GM18498 (cell line): ENCODE data around the gene KDSR.
"Not testable (repeated sequence)": the region's sequence is repeated elsewhere in the genome, so short reads cannot be mapped to it uniquely, and the experiment has no call there.

Experiments
- ATAC-seq: cut with Tn5 transposase; IDR thresholded peaks from one replicate; pipeline ENCODE4 v1.9.1; 2021; ENCODE audit warnings: mild to moderate bottlenecking, moderate library complexity; ENCODE audit not compliant: unreplicated experiment

KDSR gene

GRCh38 chr18:63366213-63367052 is 573 bp downstream of the KDSR start:
- peak; percentile 39 for ATAC-seq

GRCh38 chr18:63365876-63366212 is 1.2 kb downstream of the KDSR start:
- ATAC-seq, result no peak

GRCh38 chr18:63363951-63364350 is 3.1 kb downstream of the KDSR start:
- ATAC-seq, result no peak

- not testable (repeated sequence) for ATAC-seq
Measured at GRCh38 chr18:63363420-63363819, 3.6 kb downstream of the KDSR start.

- no peak for ATAC-seq
Measured at GRCh38 chr18:63356272-63356896, 10.6 kb downstream of the KDSR start.

GRCh38 chr18:63350230-63350629 is 16.8 kb downstream of the KDSR start:
- no peak for ATAC-seq

- ATAC-seq, result no peak
Measured at GRCh38 chr18:63348508-63349136, 18.4 kb downstream of the KDSR start.

GRCh38 chr18:63346480-63347183 is 20.4 kb downstream of the KDSR start:
- ATAC-seq, result no peak

- ATAC-seq, result no peak
Measured at GRCh38 chr18:63346031-63346430, 21.0 kb downstream of the KDSR start.

- no peak for ATAC-seq
Measured at GRCh38 chr18:63344918-63345317, 22.1 kb downstream of the KDSR start.

GRCh38 chr18:63344263-63344662 is 22.7 kb downstream of the KDSR start:
- no peak for ATAC-seq

- ATAC-seq, result peak; percentile 69
Measured at GRCh38 chr18:63342206-63342605, 24.8 kb downstream of the KDSR start.

GRCh38 chr18:63339920-63340484 is 27.0 kb downstream of the KDSR start:
- no peak for ATAC-seq

- ATAC-seq, result no peak
Measured at GRCh38 chr18:63336366-63337099, 30.5 kb downstream of the KDSR start.

- ATAC-seq, result no peak
Measured at GRCh38 chr18:63331105-63331504, 35.9 kb downstream of the KDSR start.

- ATAC-seq, result no peak
Measured at GRCh38 chr18:63329431-63330145, 37.4 kb downstream of the KDSR start.

- no peak for ATAC-seq
Measured at GRCh38 chr18:63326011-63326410, 41.0 kb downstream of the KDSR start.

- ATAC-seq, result no peak
Measured at GRCh38 chr18:63325086-63325686, 41.8 kb downstream of the KDSR start.

- ATAC-seq, result no peak
Measured at GRCh38 chr18:63322908-63323634, 43.9 kb downstream of the KDSR start.
